Adrenal gland (tissue), 12 donors: ENCODE data around the gene SCG3. TPM values are rescaled to one million over a fixed set of nuclear protein-coding genes. Genes with fewer than 3 reads are reported as not detected.

Experiments
- DNase-seq, 7 donors: peaks; one replicate each; pipeline ENCODE4 v3.0.0-alpha.2; 2019 to 2020
- H3K27ac ChIP-seq, 5 donors: fragments of 200-600 bp; sonication (generic) in 4 of 5; 1 replicate in 3 of 5; 2 replicates in 2 of 5; pipeline versions ENCODE4 v1.5.1 to v1.8.0; 2016 to 2020; ENCODE audit warnings: mild to moderate bottlenecking in 1 of 5
- H3K27me3 ChIP-seq: fragments of 200-600 bp; 2 replicates; pipeline ENCODE4 v1.8.0; 2021
- H3K36me3 ChIP-seq, 2 donors: fragments of 200-600 bp; replicated peaks in 1 of 2; 1 replicate in 1 of 2; 2 replicates in 1 of 2; pipeline versions ENCODE4 v1.5.1 to v1.8.0; 2018 to 2022
- H3K4me1 ChIP-seq, 2 donors: fragments of 200-600 bp; replicated peaks in 1 of 2; 1 replicate in 1 of 2; 2 replicates in 1 of 2; pipeline versions ENCODE4 v1.5.1 to v1.8.0; 2018 to 2021
- H3K4me3 ChIP-seq, 4 donors: fragments of 200-600 bp; sonication (generic) in 3 of 4; one replicate each; pipeline ENCODE4 v1.5.1; 2016 to 2018
- H3K9me3 ChIP-seq, 3 donors: fragments of 200-600 bp; sonication (generic) in 1 of 3; replicated peaks in 1 of 3; 1 replicate in 2 of 3; 2 replicates in 1 of 3; pipeline versions ENCODE4 v1.5.1 to v1.8.0; 2016 to 2021
- POLR2A ChIP-seq, 2 donors: fragments of 450-650 bp; IDR thresholded peaks; one replicate each; pipeline ENCODE4 v1.6.1; 2017; ENCODE audit warnings: antibody characterized with exemption in 2 of 2, mild to moderate bottlenecking in 2 of 2, moderate library complexity in 1 of 2
- WGBS, 4 donors: extraction: QIAGEN DNeasy Blood & Tissue Kit in 2 of 4; methylation state at CpG; one replicate each; pipeline versions ENCODE4 v1.1.5 to v1.1.7; 2013 to 2017; 5-methylcytosine and 5-hydroxymethylcytosine counted together
- intact Hi-C, 2 donors: fragments of 100-400 bp; cut with DNase I; formaldehyde crosslinking; loops; one replicate each; pipeline versions ENCODE4 v1.14.1 to v1.15.0; 2022 to 2023
- polyA plus RNA-seq, 3 donors: library from polyadenylated mRNA; stranded (reverse); fragments of 200-250 nt in 2 of 3; fragments of 350-450 nt in 1 of 3; fragmentation: Illumina TruSeq in 1 of 3; extraction: RNeasy Lipid Tissue Mini Kit (QIAGEN cat#74804) in 1 of 3; gene quantifications; one replicate each; pipeline ENCODE4 v1.2.3, GENCODE V29; 2013 to 2014
- total RNA-seq, 9 donors: library from RNA; depleted of rRNA in 4 of 9; stranded (reverse); fragments of >200 nt in 4 of 9; fragments of 120-200 nt in 1 of 9; fragmentation: NEBNext Ultra II Directional in 1 of 9; extraction: Animal tissue kit (Norgen Biotek cat#: 25700) in 1 of 9; gene quantifications; one replicate each; pipeline versions ENCODE4 v1.1.0 to v1.2.4, GENCODE V29; 2013 to 2023
- TF ChIP-seq, protein P1 (sequence below), 6 experiments: fragments of 450-650 bp in 4 of 6; fragments of 200-600 bp in 2 of 6; sonication (generic) in 1 of 6; IDR thresholded peaks; 1 replicate in 5 of 6; 2 replicates in 1 of 6; pipeline versions ENCODE4 v1.5.1 to v1.8.0; 2016 to 2021; ENCODE audit warnings: antibody characterized with exemption in 6 of 6, mild to moderate bottlenecking in 2 of 6, moderate library complexity in 1 of 6
- donor health status: healthy with polysubstance abuse.
- donor health status: Bipolar disorder and iron deficiency.
- donor health status: DM: yes; HTN: yes; CAD: no.
- donor health status: DM: no; HTN: no; CAD: no.
- donor health status: DM: no; HTN: no; CAD: no.
- donor health status: DM: yes; HTN: yes; CAD: no.

SCG3 gene
- total and polyA plus RNA-seq, 12 donors, result 0.14 to 18.5 (median 2.7) TPM; not detected in 2

- intact Hi-C loops, result no loop called here
Observed at GRCh38 chr15:51658664-51659063, 22.6 kb upstream of the SCG3 start.

GRCh38 chr15:51661072-51661471 is 20.2 kb upstream of the SCG3 start:
- no peaks in the 10 kb centered on the region for H3K36me3 ChIP-seq
- TF ChIP-seq, protein P1, sequence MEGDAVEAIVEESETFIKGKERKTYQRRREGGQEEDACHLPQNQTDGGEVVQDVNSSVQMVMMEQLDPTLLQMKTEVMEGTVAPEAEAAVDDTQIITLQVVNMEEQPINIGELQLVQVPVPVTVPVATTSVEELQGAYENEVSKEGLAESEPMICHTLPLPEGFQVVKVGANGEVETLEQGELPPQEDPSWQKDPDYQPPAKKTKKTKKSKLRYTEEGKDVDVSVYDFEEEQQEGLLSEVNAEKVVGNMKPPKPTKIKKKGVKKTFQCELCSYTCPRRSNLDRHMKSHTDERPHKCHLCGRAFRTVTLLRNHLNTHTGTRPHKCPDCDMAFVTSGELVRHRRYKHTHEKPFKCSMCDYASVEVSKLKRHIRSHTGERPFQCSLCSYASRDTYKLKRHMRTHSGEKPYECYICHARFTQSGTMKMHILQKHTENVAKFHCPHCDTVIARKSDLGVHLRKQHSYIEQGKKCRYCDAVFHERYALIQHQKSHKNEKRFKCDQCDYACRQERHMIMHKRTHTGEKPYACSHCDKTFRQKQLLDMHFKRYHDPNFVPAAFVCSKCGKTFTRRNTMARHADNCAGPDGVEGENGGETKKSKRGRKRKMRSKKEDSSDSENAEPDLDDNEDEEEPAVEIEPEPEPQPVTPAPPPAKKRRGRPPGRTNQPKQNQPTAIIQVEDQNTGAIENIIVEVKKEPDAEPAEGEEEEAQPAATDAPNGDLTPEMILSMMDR (IDR thresholded peaks at IDR 0.05), result no peak
- TF ChIP-seq POLR2A (IDR thresholded peaks at IDR 0.05), result no peak
- 71 to 79% (median 79%) methylated on average over 2 of the region's 2 CpGs for WGBS, 4 donors
- no peak overlapping the region for H3K27ac ChIP-seq
- DNase-seq, result no peak
- intact Hi-C loops, result no loop called here
- no peaks in the 10 kb centered on the region for H3K4me1 ChIP-seq
- no peaks in the 10 kb centered on the region for H3K27me3 ChIP-seq
- H3K4me3 ChIP-seq, result no peak overlapping the region
- H3K9me3 ChIP-seq, result no peaks in the 10 kb centered on the region

More at GRCh38 chr15:51658664-51659063, 22.6 kb upstream of the SCG3 start:
- no peaks in the 10 kb centered on the region for H3K36me3 ChIP-seq
- no peaks in the 10 kb centered on the region for H3K4me1 ChIP-seq
- H3K4me3 ChIP-seq, result no peak overlapping the region
- no peak for DNase-seq
- H3K27me3 ChIP-seq, result no peaks in the 10 kb centered on the region
- H3K27ac ChIP-seq, result no peak overlapping the region
- TF ChIP-seq, protein P1 (IDR thresholded peaks at IDR 0.05), result no peak
- TF ChIP-seq POLR2A (IDR thresholded peaks at IDR 0.05), result no peak
- 75 to 87% (median 80%) methylated on average over 3 of the region's 3 CpGs for WGBS, 4 donors
- H3K9me3 ChIP-seq, result no peaks in the 10 kb centered on the region

DNA sequence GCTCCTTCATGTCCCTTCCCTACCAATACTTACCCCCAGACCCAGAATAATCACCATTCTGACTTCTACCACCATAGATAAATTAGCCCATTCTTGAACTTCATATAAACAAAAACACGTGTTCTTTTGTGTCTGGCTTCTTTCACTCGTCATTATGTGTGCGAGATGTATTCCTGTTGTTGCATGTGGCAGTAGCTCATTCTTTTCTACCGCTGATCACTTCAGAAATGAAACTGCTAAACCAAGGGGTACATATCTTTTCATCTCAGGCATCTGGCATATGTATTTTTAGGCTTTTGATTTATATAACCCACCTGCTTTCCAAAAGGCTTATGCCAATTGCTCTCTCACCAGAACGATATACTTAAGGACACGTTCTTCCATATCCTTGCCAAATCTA is 13.8 kb upstream of the SCG3 start:
- H3K4me1 ChIP-seq, result no peaks in the 10 kb centered on the region
- intact Hi-C loops, result no loop called here
- H3K4me3 ChIP-seq, result no peak overlapping the region

GRCh38 chr15:51668446-51668845 is 12.9 kb upstream of the SCG3 start:
- intact Hi-C loops, result no loop called here

More for the DNA sequence above, 13.8 kb upstream of the SCG3 start:
- DNase-seq, result no peak
- H3K27ac ChIP-seq, result no peak overlapping the region
- TF ChIP-seq, protein P1 (IDR thresholded peaks at IDR 0.05), result no peak
- TF ChIP-seq POLR2A (IDR thresholded peaks at IDR 0.05), result no peak
- no peaks in the 10 kb centered on the region for H3K27me3 ChIP-seq
- 60 to 69% (median 63%) methylated on average over 6 of the region's 6 CpGs for WGBS, 4 donors
- H3K36me3 ChIP-seq, result no peaks in the 10 kb centered on the region
- no peaks in the 10 kb centered on the region for H3K9me3 ChIP-seq

More at GRCh38 chr15:51668446-51668845, 12.9 kb upstream of the SCG3 start:
- H3K4me1 ChIP-seq, result no peaks in the 10 kb centered on the region
- no peak for DNase-seq
- no peaks in the 10 kb centered on the region for H3K9me3 ChIP-seq
- H3K36me3 ChIP-seq, result no peaks in the 10 kb centered on the region
- TF ChIP-seq POLR2A (IDR thresholded peaks at IDR 0.05), result no peak
- TF ChIP-seq, protein P1 (IDR thresholded peaks at IDR 0.05), result no peak
- no peak overlapping the region for H3K27ac ChIP-seq
- H3K4me3 ChIP-seq, result no peak overlapping the region
- WGBS, 4 donors, result 68 to 80% (median 77%) methylated on average over 5 of the region's 5 CpGs
- no peaks in the 10 kb centered on the region for H3K27me3 ChIP-seq
